Measurements from ENCODE around the gene RGS14.
"Not testable (repeated sequence)": the region's sequence is repeated elsewhere in the genome, so short reads cannot be mapped to it uniquely, and the experiment has no call there.

The RGS14 gene

GRCh38 chr5:177403792-177404640, 46.3 kb downstream of the RGS14 start:
- DNase-seq: peak; percentile 76

GRCh38 chr5:177404641-177405179, 47.0 kb downstream of the RGS14 start:
- no peak for DNase-seq

- DNase-seq: no peak
Measured at GRCh38 chr5:177405312-177405711, 47.6 kb downstream of the RGS14 start.

- DNase-seq: no peak
Measured at GRCh38 chr5:177405805-177406204, 48.1 kb downstream of the RGS14 start.

GRCh38 chr5:177409043-177409801, 51.5 kb downstream of the RGS14 start, which contains the start of gene F12:
Gene F12, minus strand, starts transcription at chr5:177409564. Its CDS starts 37 bp downstream, at chr5:177409527.
- no peak for DNase-seq

GRCh38 chr5:177410575-177410974, 52.9 kb downstream of the RGS14 start:
- no peak for DNase-seq

- no peak for DNase-seq
Measured at GRCh38 chr5:177412603-177413233, 55.0 kb downstream of the RGS14 start.

- DNase-seq: no peak
Measured at GRCh38 chr5:177414481-177414880, 56.8 kb downstream of the RGS14 start.

- not testable (repeated sequence) for DNase-seq
Measured at GRCh38 chr5:177417081-177417480, 59.4 kb downstream of the RGS14 start.

GRCh38 chr5:177419046-177419445, 61.3 kb downstream of the RGS14 start:
- DNase-seq: peak; percentile 61

- not testable (repeated sequence) for DNase-seq
Measured at GRCh38 chr5:177420472-177420871, 62.7 kb downstream of the RGS14 start.

- peak; percentile 19 for DNase-seq
Measured at GRCh38 chr5:177421062-177421798, 63.5 kb downstream of the RGS14 start.
